Thyroid gland (tissue), 4 donors: Measurements from ENCODE around the gene MEAK7. TPM values are rescaled to one million over a fixed set of nuclear protein-coding genes. Genes with fewer than 3 reads are reported as not detected.

Experiments used
- DNase-seq, 2 donors: peaks; one replicate each; pipeline ENCODE4 v3.0.0-alpha.2; 2019
- H3K27ac ChIP-seq, 3 donors: fragments of 200-600 bp; sonication (generic); 1 replicate in 2 of 3; 2 replicates in 1 of 3; pipeline ENCODE4 v1.5.1; 2016 to 2019; ENCODE audit warnings: mild to moderate bottlenecking in 1 of 3, moderate library complexity in 1 of 3
- H3K27me3 ChIP-seq: fragments of 200-600 bp; sonication (generic); one replicate; pipeline ENCODE4 v1.5.1; 2019
- H3K36me3 ChIP-seq, 2 donors: fragments of 200-600 bp; sonication (generic); one replicate each; pipeline ENCODE4 v1.5.1; 2016 to 2019
- H3K4me1 ChIP-seq, 2 donors: fragments of 200-600 bp; sonication (generic); one replicate each; pipeline ENCODE4 v1.5.1; 2017 to 2019
- H3K4me3 ChIP-seq, 3 donors: fragments of 200-600 bp; sonication (generic); replicated peaks in 1 of 3; 1 replicate in 2 of 3; 2 replicates in 1 of 3; pipeline ENCODE4 v1.5.1; 2016; ENCODE audit warnings: mild to moderate bottlenecking in 1 of 3
- H3K9me3 ChIP-seq: fragments of 200-600 bp; sonication (generic); one replicate; pipeline ENCODE4 v1.5.1; 2017
- POLR2A ChIP-seq, 2 donors: fragments of 450-650 bp; IDR thresholded peaks; one replicate each; pipeline ENCODE4 v1.6.1; 2017; ENCODE audit warnings: antibody characterized with exemption in 2 of 2, mild to moderate bottlenecking in 2 of 2, moderate library complexity in 1 of 2
- WGBS, 2 donors: methylation state at CpG; one replicate each; pipeline ENCODE4 v1.1.5; 2017; 5-methylcytosine and 5-hydroxymethylcytosine counted together
- intact Hi-C: fragments of 100-400 bp; cut with DNase I; formaldehyde crosslinking; loops from one replicate; pipeline ENCODE4 v1.15.1; 2023
- total RNA-seq, 4 donors: library from RNA; depleted of rRNA; stranded (reverse); fragments of >200 nt; gene quantifications; one replicate each; pipeline ENCODE4 v1.2.3, GENCODE V29; 2016
- TF ChIP-seq, protein P1 (sequence below), 6 experiments: fragments of 200-600 bp in 3 of 6; fragments of 450-650 bp in 3 of 6; sonication (generic) in 3 of 6; IDR thresholded peaks; one replicate each; pipeline ENCODE4 v1.5.1; 2016 to 2019; ENCODE audit warnings: antibody characterized with exemption in 6 of 6, mild to moderate bottlenecking in 2 of 6, inconsistent platforms in 1 of 6, moderate library complexity in 1 of 6

MEAK7 gene
- total RNA-seq, 4 donors from 2014 or later, result 14.5 to 19.2 (median 16.3) TPM

DNA sequence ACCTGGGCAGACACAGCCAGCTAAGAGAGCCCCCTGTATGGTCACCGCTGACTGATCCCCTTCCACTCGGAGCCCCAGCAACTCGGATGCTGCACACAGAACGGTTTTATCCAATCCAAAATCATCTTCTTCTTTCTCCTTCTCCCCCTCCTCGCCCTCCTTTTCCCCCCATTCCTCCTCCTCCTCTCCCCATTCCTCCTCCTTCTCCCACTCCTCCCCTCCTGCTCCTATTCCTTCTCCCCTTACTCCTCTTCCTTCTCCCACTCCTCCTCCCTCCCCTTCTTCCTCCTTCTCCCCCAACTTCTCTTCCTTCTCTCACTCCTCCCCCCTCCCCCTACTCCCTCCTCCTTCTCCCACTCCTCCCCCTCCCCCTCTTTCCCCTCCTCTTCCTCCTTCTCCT lies 30.4 kb upstream of the MEAK7 start:
- Histone ChIP-seq H3K27ac (no peak overlapping the region), H3K9me3 (no peaks in the 10 kb centered on the region), H3K36me3 (no peaks in the 10 kb centered on the region), H3K4me3 (no peak overlapping the region), H3K27me3 (no peaks in the 10 kb centered on the region), H3K4me1 (peaks cover 15 to 21% of the 10 kb centered on the region in 2 donors)
- intact Hi-C loops, result no loop called here
- no peak for DNase-seq
- 92 to 97% methylated on average over 5 of the region's 5 CpGs for WGBS, 2 donors
- no peak for TF ChIP-seq POLR2A (IDR thresholded peaks at IDR 0.05)
- TF ChIP-seq, protein P1, sequence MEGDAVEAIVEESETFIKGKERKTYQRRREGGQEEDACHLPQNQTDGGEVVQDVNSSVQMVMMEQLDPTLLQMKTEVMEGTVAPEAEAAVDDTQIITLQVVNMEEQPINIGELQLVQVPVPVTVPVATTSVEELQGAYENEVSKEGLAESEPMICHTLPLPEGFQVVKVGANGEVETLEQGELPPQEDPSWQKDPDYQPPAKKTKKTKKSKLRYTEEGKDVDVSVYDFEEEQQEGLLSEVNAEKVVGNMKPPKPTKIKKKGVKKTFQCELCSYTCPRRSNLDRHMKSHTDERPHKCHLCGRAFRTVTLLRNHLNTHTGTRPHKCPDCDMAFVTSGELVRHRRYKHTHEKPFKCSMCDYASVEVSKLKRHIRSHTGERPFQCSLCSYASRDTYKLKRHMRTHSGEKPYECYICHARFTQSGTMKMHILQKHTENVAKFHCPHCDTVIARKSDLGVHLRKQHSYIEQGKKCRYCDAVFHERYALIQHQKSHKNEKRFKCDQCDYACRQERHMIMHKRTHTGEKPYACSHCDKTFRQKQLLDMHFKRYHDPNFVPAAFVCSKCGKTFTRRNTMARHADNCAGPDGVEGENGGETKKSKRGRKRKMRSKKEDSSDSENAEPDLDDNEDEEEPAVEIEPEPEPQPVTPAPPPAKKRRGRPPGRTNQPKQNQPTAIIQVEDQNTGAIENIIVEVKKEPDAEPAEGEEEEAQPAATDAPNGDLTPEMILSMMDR (IDR thresholded peaks at IDR 0.05), result no peak

DNA sequence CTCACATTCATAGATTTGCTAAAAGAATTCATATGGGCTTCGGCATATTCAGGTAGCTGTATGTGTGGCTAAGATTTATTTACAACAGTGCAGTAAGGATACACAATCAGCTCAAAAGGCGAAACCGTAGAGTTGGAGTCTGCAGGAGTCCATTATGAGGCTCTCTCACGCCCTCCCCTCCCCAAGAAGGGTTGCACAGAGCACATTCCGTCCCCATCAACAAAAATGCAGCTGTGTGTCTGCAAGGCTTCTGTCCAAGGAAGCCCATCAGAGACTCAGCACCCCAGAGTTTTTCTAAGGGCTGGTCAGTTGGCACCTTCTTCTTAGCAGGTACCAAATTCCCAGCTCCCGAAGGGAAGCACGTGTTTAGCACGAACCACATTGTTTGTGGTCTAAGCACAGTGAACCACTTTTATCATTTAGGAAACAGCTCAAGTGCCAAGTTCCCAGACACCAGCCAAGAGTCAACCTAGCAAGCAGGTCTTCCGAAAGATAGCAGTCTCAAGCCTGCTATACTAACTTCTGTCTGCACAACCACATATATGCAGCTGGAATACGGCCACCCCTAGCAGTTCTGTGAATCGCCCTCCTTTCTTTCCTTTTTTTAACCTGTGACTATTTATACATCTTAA lies 28.5 kb upstream of the MEAK7 start:
- intact Hi-C loops, result no loop called here
- H3K27me3 ChIP-seq, result no peaks in the 10 kb centered on the region
- H3K4me3 ChIP-seq, result no peak overlapping the region
- no peaks in the 10 kb centered on the region for H3K9me3 ChIP-seq
- H3K27ac ChIP-seq, result peak overlapping the region; percentile 74 to 79 (median 76)
- no peaks in the 10 kb centered on the region for H3K36me3 ChIP-seq
- TF ChIP-seq POLR2A (IDR thresholded peaks at IDR 0.05), result no peak
- TF ChIP-seq, protein P1 (IDR thresholded peaks at IDR 0.05), result no peak
- 72 to 89% methylated on average over 11 of the region's 11 CpGs for WGBS, 2 donors
- peaks cover 15 to 27% of the 10 kb centered on the region in 2 donors for H3K4me1 ChIP-seq
- no peak for DNase-seq

DNA sequence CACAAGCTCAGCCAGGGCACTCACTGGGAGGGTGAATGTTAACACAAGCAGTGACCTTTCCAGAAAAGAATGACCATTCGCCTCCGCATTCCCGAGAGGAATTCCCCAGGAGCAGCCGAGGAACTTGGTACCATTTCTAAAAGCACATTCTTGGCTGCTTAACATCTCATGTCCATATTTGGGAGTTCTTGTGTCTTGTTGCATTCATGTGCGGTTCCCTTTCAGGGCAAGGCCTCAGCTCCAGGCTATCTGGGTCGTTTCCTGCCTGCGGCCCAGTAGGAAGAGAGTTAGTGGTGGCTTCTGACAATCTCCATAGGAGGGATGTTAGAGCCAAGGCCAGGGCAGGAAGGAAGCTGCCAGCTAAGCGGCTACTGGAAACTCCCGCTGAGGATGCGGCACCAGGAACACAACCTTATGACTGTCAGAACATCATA lies 27.8 kb upstream of the MEAK7 start:
- WGBS, 2 donors, result 27% methylated on average over 10 of the region's 10 CpGs
- H3K9me3 ChIP-seq, result no peaks in the 10 kb centered on the region
- no peak overlapping the region for H3K4me3 ChIP-seq
- intact Hi-C loops, result no loop called here
- DNase-seq, result peak; percentile 63 to 71
- peaks cover 15 to 33% of the 10 kb centered on the region in 2 donors for H3K4me1 ChIP-seq
- no peaks in the 10 kb centered on the region for H3K27me3 ChIP-seq
- peak overlapping the region; percentile 74 to 79 (median 76) for H3K27ac ChIP-seq
- no peaks in the 10 kb centered on the region for H3K36me3 ChIP-seq
- TF ChIP-seq, protein P1 (IDR thresholded peaks at IDR 0.05), result no peak
- no peak for TF ChIP-seq POLR2A (IDR thresholded peaks at IDR 0.05)

DNA sequence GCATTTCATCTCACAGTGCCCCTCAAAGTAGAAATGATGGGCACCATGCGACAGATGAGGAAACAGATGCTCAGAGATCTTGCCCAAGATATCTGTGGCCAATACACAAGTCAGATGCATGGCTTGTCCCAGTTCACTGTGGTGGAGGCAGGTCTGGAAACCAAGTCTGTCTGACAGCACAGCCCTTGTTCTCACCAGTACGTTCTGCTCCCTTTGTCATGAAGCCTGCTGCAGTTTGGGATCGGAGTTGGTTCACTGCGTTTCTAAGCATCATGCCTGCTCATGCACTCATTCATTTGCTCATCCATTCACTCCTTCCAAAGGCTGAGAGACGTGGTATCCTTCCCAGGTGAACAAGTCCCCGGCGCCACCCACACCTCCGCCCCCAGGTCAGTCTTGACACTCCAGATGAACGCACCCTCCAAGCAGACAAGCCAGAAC lies 27.2 kb upstream of the MEAK7 start:
- Histone ChIP-seq H3K9me3 (no peaks in the 10 kb centered on the region), H3K27me3 (no peaks in the 10 kb centered on the region), H3K27ac (peak overlapping the region; percentile 74 to 79 (median 76)), H3K4me1 (peaks cover 15 to 40% of the 10 kb centered on the region in 2 donors), H3K4me3 (no peak overlapping the region), H3K36me3 (no peaks in the 10 kb centered on the region)
- TF ChIP-seq POLR2A (IDR thresholded peaks at IDR 0.05), result no peak
- TF ChIP-seq, protein P1 (IDR thresholded peaks at IDR 0.05), result no peak
- intact Hi-C loops, result no loop called here
- 25 to 37% methylated on average over 9 of the region's 9 CpGs for WGBS, 2 donors
- peak; percentile 65 to 76 for DNase-seq

DNA sequence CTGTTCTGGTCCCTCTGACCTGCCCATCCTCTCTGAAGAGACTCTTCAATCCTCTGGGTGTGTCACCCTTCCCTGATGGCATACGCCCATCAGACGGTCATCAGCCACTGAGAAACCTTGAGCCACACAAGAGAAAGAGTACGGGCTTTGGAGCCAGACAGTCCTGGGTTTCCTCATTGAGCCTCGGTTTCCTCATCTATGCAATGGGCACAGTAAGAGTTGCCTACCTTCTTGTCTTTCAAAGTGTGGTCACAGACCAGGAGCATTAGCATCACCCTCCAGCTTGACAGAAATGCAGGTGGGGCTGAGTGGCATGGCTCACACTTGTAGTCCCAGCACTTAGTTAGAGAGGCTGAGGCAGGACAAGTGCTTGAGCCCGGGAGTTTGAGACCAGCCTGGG lies 26.1 kb upstream of the MEAK7 start:
- intact Hi-C loops, result no loop called here
- TF ChIP-seq, protein P1 (IDR thresholded peaks at IDR 0.05), result no peak
- TF ChIP-seq POLR2A (IDR thresholded peaks at IDR 0.05), result no peak
- Histone ChIP-seq H3K4me3 (no peak overlapping the region), H3K27ac (no peak overlapping the region), H3K27me3 (no peaks in the 10 kb centered on the region), H3K9me3 (no peaks in the 10 kb centered on the region), H3K4me1 (peaks cover 16 to 43% of the 10 kb centered on the region in 2 donors), H3K36me3 (no peaks in the 10 kb centered on the region)
- WGBS, 2 donors, result 88 to 91% methylated on average over 4 to 5 of the region's 5 CpGs
- no peak for DNase-seq
